ENCODE measurements around the gene EBF4.

The EBF4 gene

DNA sequence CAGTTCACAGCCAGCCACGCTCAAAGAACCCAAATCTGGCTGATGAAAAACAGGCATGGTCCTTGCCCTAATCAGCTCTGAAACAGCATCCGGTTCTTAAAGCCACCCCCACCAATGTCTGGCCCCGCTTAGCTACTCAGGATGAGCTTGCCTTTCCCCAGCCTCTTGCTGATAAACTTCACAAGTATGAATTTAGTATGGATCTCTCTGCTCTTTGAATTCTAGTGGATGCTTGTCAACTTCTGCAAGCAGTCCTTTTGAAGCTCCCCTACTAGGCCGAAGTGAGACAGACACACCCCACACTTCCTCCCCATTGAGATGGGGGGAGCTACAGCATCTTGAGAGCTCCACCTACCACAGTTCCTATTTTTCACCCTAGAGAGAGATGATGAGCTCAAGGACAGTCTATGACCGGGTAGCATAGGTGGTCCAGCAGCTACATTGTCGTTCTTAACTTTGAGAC, 36.7 kb downstream of the EBF4 start:
- H3K9me3 ChIP-seq (ENCODE audit: low read length): peaks cover 6% of the 10 kb centered on the region
- H3K4me1 ChIP-seq (ENCODE audit: insufficient read depth, low read length): no peaks in the 10 kb centered on the region
- no peak overlapping the region for H3K4me3 ChIP-seq (ENCODE audit: low read length)
- H2AFZ ChIP-seq (ENCODE audit: low read depth, low read length): no peak overlapping the region
- no peaks in the 10 kb centered on the region for H3K36me3 ChIP-seq (ENCODE audit: insufficient read depth, low read length)
- H3K27me3 ChIP-seq (ENCODE audit: insufficient read depth, low read length): no peaks in the 10 kb centered on the region

DNA sequence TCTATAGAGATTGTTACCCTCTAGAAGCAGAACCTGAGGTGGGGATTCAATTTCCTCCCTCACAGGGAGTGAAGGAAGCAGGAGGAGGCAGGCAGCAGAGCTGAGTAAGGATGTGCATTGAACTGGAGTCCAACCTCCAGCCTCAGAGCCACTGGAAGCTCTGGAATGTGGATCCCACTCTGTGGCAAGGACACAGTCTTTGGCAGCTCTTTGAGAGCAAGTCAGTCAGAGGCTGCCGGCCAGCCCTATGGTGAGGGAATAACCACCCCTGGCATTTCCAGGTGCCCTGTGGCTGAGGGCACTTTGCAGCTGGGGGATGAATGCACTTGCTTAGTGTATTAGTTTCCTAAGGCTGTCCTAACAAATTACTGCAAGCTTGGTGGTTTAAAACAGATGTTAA, 37.2 kb downstream of the EBF4 start:
- H3K4me3 ChIP-seq (ENCODE audit: low read length): no peak overlapping the region
- no peaks in the 10 kb centered on the region for H3K36me3 ChIP-seq (ENCODE audit: insufficient read depth, low read length)
- H3K27me3 ChIP-seq (ENCODE audit: insufficient read depth, low read length): no peaks in the 10 kb centered on the region
- no peak overlapping the region for H2AFZ ChIP-seq (ENCODE audit: low read depth, low read length)
- H3K9me3 ChIP-seq (ENCODE audit: low read length): peaks cover 5% of the 10 kb centered on the region
- H3K4me1 ChIP-seq (ENCODE audit: insufficient read depth, low read length): no peaks in the 10 kb centered on the region

DNA sequence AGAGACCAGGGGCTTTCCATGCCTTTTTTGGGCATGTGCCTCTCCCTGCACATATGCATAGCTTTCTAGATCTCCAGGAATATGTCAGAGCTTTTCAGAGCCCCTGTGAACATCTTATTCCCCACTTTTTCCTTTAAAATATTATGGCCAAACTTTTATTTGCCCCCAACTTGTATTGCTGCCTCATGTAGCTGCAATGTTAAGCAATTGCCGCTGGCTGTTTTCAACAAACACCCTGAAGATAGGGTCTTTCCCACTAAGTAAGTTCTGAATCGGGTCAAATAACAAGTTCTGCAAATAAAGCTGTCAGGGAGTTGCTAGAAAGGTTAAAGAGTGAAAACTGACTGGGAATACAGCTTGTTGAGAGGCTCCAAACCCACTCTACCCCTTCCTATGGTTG, 42.3 kb downstream of the EBF4 start:
- Histone ChIP-seq H3K4me1 (ENCODE audit: insufficient read depth, low read length) (no peaks in the 10 kb centered on the region), H3K4me3 (ENCODE audit: low read length) (no peak overlapping the region), H3K9me3 (ENCODE audit: low read length) (peaks cover 6% of the 10 kb centered on the region), H2AFZ (ENCODE audit: low read depth, low read length) (no peak overlapping the region), H3K36me3 (ENCODE audit: insufficient read depth, low read length) (no peaks in the 10 kb centered on the region), H3K27me3 (ENCODE audit: insufficient read depth, low read length) (no peaks in the 10 kb centered on the region)

DNA sequence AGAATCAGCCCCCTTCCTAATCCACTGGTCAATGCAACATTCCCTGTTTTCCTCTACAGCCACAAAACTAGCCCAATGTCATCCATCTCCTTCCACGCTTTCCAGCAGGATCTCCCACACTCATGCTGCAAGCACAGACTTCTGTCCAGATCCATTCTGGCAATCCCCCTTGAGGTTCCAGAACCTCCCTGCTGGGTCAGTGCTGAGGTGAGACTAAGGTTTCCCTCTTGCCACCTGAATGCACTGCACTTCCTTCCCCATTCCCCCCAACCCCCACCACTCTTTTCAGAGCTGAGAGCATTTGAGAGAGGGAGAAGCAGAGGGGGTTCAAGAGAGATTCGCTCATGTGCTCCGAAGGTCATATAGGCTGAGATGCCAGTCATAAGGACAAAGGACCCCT, 43.9 kb downstream of the EBF4 start:
- Histone ChIP-seq H3K27me3 (ENCODE audit: insufficient read depth, low read length) (no peaks in the 10 kb centered on the region), H3K36me3 (ENCODE audit: insufficient read depth, low read length) (no peaks in the 10 kb centered on the region), H3K4me3 (ENCODE audit: low read length) (no peak overlapping the region), H3K9me3 (ENCODE audit: low read length) (peaks cover 6% of the 10 kb centered on the region), H2AFZ (ENCODE audit: low read depth, low read length) (no peak overlapping the region), H3K4me1 (ENCODE audit: insufficient read depth, low read length) (no peaks in the 10 kb centered on the region)

- no peak overlapping the region for H3K4me3 ChIP-seq (ENCODE audit: low read length)
- no peak overlapping the region for H2AFZ ChIP-seq (ENCODE audit: low read depth, low read length)
- H3K36me3 ChIP-seq (ENCODE audit: insufficient read depth, low read length): no peaks in the 10 kb centered on the region
- H3K4me1 ChIP-seq (ENCODE audit: insufficient read depth, low read length): no peaks in the 10 kb centered on the region
- H3K9me3 ChIP-seq (ENCODE audit: low read length): peaks cover 6% of the 10 kb centered on the region
- no peaks in the 10 kb centered on the region for H3K27me3 ChIP-seq (ENCODE audit: insufficient read depth, low read length)
These were observed 45.9 kb downstream of the EBF4 start for GRCh38 chr20:2738331-2739041.

DNA sequence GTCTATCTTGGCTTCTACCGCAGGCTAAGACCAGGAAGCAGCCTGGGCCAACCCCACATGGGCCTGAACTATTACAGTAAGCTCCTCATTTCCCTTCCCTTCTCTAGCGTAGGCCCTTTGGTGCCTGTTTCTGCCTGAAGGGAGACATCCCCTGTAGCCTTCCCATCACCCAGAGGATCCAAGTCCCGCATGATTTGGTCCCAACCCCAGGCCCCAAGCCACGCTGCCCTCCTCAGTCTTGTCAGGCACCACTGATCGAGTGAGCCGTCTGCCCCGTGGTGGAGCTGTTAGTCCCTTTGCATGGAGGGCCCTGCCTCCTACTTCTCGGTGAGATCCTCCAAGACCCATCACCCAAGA, 46.4 kb downstream of the EBF4 start:
- H2AFZ ChIP-seq (ENCODE audit: low read depth, low read length): no peak overlapping the region
- H3K9me3 ChIP-seq (ENCODE audit: low read length): peaks cover 6% of the 10 kb centered on the region
- H3K27me3 ChIP-seq (ENCODE audit: insufficient read depth, low read length): no peaks in the 10 kb centered on the region
- H3K36me3 ChIP-seq (ENCODE audit: insufficient read depth, low read length): no peaks in the 10 kb centered on the region
- no peak overlapping the region for H3K4me3 ChIP-seq (ENCODE audit: low read length)
- no peaks in the 10 kb centered on the region for H3K4me1 ChIP-seq (ENCODE audit: insufficient read depth, low read length)

GRCh38 chr20:2740702-2741101, 48.1 kb downstream of the EBF4 start:
- no peaks in the 10 kb centered on the region for H3K27me3 ChIP-seq (ENCODE audit: insufficient read depth, low read length)
- H3K4me3 ChIP-seq (ENCODE audit: low read length): no peak overlapping the region
- H3K36me3 ChIP-seq (ENCODE audit: insufficient read depth, low read length): no peaks in the 10 kb centered on the region
- H2AFZ ChIP-seq (ENCODE audit: low read depth, low read length): no peak overlapping the region
- no peaks in the 10 kb centered on the region for H3K4me1 ChIP-seq (ENCODE audit: insufficient read depth, low read length)
- H3K9me3 ChIP-seq (ENCODE audit: low read length): no peaks in the 10 kb centered on the region

DNA sequence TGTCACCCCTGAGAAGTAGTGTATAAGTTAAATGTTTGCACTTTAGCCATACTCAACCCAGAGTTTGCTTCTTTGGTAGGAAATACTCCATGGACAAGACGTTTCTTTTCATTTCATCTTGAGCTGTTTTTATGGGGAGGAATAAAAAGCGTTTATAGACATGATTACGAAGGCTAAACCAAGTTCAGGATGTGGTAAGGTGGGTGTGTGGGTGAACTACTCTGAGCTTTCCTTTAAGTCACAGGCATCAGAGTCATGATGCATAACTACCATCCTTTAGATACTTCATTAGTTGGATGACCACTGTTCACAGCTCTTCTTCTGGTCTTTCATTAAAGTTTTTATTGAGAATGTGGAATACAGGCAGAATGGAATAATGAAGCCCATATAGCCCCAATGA, 48.9 kb downstream of the EBF4 start:
- no peaks in the 10 kb centered on the region for H3K4me1 ChIP-seq (ENCODE audit: insufficient read depth, low read length)
- no peaks in the 10 kb centered on the region for H3K27me3 ChIP-seq (ENCODE audit: insufficient read depth, low read length)
- H3K36me3 ChIP-seq (ENCODE audit: insufficient read depth, low read length): no peaks in the 10 kb centered on the region
- no peak overlapping the region for H2AFZ ChIP-seq (ENCODE audit: low read depth, low read length)
- no peak overlapping the region for H3K4me3 ChIP-seq (ENCODE audit: low read length)
- no peaks in the 10 kb centered on the region for H3K9me3 ChIP-seq (ENCODE audit: low read length)

- no peak overlapping the region for H3K4me3 ChIP-seq (ENCODE audit: low read length)
- H3K9me3 ChIP-seq (ENCODE audit: low read length): no peaks in the 10 kb centered on the region
- H3K36me3 ChIP-seq (ENCODE audit: insufficient read depth, low read length): no peaks in the 10 kb centered on the region
- H3K4me1 ChIP-seq (ENCODE audit: insufficient read depth, low read length): no peaks in the 10 kb centered on the region
- peaks cover 1% of the 10 kb centered on the region for H3K27me3 ChIP-seq (ENCODE audit: insufficient read depth, low read length)
- H2AFZ ChIP-seq (ENCODE audit: low read depth, low read length): no peak overlapping the region
These were observed 49.3 kb downstream of the EBF4 start for GRCh38 chr20:2741881-2742280.

GRCh38 chr20:2742431-2742830, 49.9 kb downstream of the EBF4 start:
- Histone ChIP-seq H2AFZ (ENCODE audit: low read depth, low read length) (no peak overlapping the region), H3K27me3 (ENCODE audit: insufficient read depth, low read length) (peaks cover 2% of the 10 kb centered on the region), H3K4me3 (ENCODE audit: low read length) (no peak overlapping the region)

GRCh38 chr20:2742934-2743559, 50.5 kb downstream of the EBF4 start:
- Histone ChIP-seq H3K36me3 (ENCODE audit: insufficient read depth, low read length) (no peaks in the 10 kb centered on the region), H3K4me3 (ENCODE audit: low read length) (no peak overlapping the region), H2AFZ (ENCODE audit: low read depth, low read length) (no peak overlapping the region), H3K9me3 (ENCODE audit: low read length) (no peaks in the 10 kb centered on the region), H3K4me1 (ENCODE audit: insufficient read depth, low read length) (no peaks in the 10 kb centered on the region), H3K27me3 (ENCODE audit: insufficient read depth, low read length) (peaks cover 6% of the 10 kb centered on the region)

More at GRCh38 chr20:2742431-2742830, 49.9 kb downstream of the EBF4 start:
- no peaks in the 10 kb centered on the region for H3K4me1 ChIP-seq (ENCODE audit: insufficient read depth, low read length)
- no peaks in the 10 kb centered on the region for H3K36me3 ChIP-seq (ENCODE audit: insufficient read depth, low read length)
- H3K9me3 ChIP-seq (ENCODE audit: low read length): no peaks in the 10 kb centered on the region

DNA sequence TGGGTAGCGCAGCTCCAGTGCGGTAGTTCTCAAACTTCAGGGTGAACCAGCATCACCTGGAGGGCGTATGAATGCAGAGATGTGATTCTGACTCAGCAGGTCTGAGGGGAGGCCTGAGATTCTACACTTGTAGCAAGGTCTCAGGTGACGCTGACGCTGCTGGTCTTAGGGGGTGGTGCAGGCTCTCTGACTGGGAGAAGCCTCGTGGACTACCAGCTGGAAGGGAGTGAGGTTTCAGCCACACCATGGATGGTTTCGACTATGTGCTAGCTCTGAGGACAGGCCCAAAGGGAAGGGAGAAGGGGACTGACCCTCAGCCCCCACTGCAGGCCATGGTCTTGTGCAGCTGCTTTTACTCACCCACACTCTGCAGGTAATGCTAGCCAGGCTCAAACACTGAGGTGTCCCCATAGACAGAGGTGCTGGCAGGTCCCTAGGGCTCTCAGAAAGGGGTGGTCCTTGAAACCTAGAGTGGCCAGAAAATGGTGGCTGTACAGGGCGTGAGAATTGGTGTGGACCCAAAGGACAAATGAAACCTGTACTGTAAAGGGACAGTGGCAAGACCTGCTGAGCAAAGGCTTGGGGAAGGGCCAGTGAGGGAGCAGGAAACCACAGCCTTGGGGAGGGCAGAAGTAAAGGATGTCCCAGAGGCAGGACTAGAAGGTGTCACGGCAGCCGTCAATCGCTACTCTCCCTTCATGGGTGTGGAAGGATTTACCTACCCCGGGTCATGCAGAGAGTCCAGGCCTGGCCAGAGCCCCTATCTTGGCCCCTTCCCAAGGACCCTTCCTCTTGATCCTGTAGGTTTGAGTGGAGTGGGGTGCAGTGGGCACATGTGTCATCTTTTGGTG, 52.7 kb downstream of the EBF4 start:
- no peaks in the 10 kb centered on the region for H3K9me3 ChIP-seq (ENCODE audit: low read length)
- H3K4me3 ChIP-seq (ENCODE audit: low read length): no peak overlapping the region
- H3K36me3 ChIP-seq (ENCODE audit: insufficient read depth, low read length): no peaks in the 10 kb centered on the region
- H3K4me1 ChIP-seq (ENCODE audit: insufficient read depth, low read length): no peaks in the 10 kb centered on the region
- no peak overlapping the region for H2AFZ ChIP-seq (ENCODE audit: low read depth, low read length)
- peaks cover 28% of the 10 kb centered on the region for H3K27me3 ChIP-seq (ENCODE audit: insufficient read depth, low read length)

- Histone ChIP-seq H3K4me1 (ENCODE audit: insufficient read depth, low read length) (peaks cover 4% of the 10 kb centered on the region), H3K9me3 (ENCODE audit: low read length) (no peaks in the 10 kb centered on the region), H3K4me3 (ENCODE audit: low read length) (no peak overlapping the region), H3K36me3 (ENCODE audit: insufficient read depth, low read length) (no peaks in the 10 kb centered on the region), H3K27me3 (ENCODE audit: insufficient read depth, low read length) (peaks cover 36% of the 10 kb centered on the region), H2AFZ (ENCODE audit: low read depth, low read length) (no peak overlapping the region)
These were observed 53.5 kb downstream of the EBF4 start for GRCh38 chr20:2745936-2746635.
